IPS DF 6.9 (cell line): ENCODE measurements around the gene HHEX.

ENCODE experiments used
- DNase-seq: peaks from one replicate; pipeline ENCODE4 v3.0.0-alpha.2; 2013; ENCODE audit warnings: low read depth, low spot score
- H3K27ac ChIP-seq: one replicate; pipeline ENCODE4 v1.5.1; 2013; ENCODE audit warnings: low read length, control low read depth
- H3K27me3 ChIP-seq: 2 replicates; pipeline ENCODE4 v1.6.1; 2013; ENCODE audit warnings: mild to moderate bottlenecking, low read length; ENCODE audit not compliant: control insufficient read depth, insufficient read depth
- H3K36me3 ChIP-seq: 2 replicates; pipeline ENCODE4 v1.6.1; 2013; ENCODE audit warnings: low read length; ENCODE audit not compliant: control insufficient read depth, insufficient read depth
- H3K4me1 ChIP-seq: 2 replicates; pipeline ENCODE4 v1.6.1; 2013; ENCODE audit warnings: low read length; ENCODE audit not compliant: control insufficient read depth, insufficient read depth
- H3K4me3 ChIP-seq: 2 replicates; pipeline ENCODE4 v1.5.1; 2013; ENCODE audit warnings: mild to moderate bottlenecking, low read length
- H3K9me3 ChIP-seq: 2 replicates; pipeline ENCODE4 v1.6.1; 2013; ENCODE audit warnings: low read length, inconsistent platforms; ENCODE audit not compliant: control insufficient read depth, insufficient read depth
- WGBS: extraction: QIAGEN DNeasy Blood & Tissue Kit; methylation state at CpG from one replicate; pipeline ENCODE4 v1.1.7; 2013; ENCODE audit warnings: mixed read lengths, missing lambda C conversion rate; ENCODE audit not compliant: insufficient read length, insufficient coverage; 5-methylcytosine and 5-hydroxymethylcytosine counted together

HHEX gene

GRCh38 chr10:92677708-92678107 lies 12.0 kb upstream of the HHEX start:
- H3K27ac ChIP-seq = no peak overlapping the region
- no peaks in the 10 kb centered on the region for H3K36me3 ChIP-seq
- DNase-seq = no peak
- H3K9me3 ChIP-seq = no peaks in the 10 kb centered on the region
- no peaks in the 10 kb centered on the region for H3K27me3 ChIP-seq
- no peaks in the 10 kb centered on the region for H3K4me1 ChIP-seq
- no peak overlapping the region for H3K4me3 ChIP-seq

DNA sequence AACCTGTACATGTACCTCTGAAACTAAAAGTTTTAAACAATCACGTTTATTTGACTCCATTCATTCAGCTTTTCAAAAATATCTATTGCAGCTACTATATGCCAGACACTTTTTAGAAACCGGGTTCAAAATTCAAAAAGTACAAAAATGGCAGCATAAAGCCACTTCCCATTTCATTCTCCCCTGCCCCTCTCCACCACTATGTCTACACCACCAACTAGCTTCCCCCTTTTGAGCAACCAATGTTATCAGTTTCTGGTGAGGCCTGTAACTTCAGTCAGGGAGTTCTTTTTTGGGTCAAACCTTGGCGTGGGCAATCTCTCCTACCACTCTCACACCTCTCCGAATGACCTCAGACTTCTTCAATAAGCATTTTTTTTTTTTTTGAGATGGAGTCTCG lies 11.5 kb upstream of the HHEX start:
- no peaks in the 10 kb centered on the region for H3K4me1 ChIP-seq
- no CpG with 5 or more reads among the region's 5 CpGs for WGBS
- H3K27ac ChIP-seq = no peak overlapping the region
- no peaks in the 10 kb centered on the region for H3K9me3 ChIP-seq
- H3K27me3 ChIP-seq = no peaks in the 10 kb centered on the region
- no peak for DNase-seq
- no peak overlapping the region for H3K4me3 ChIP-seq
- H3K36me3 ChIP-seq = no peaks in the 10 kb centered on the region

- H3K4me3 ChIP-seq = no peak overlapping the region
- H3K36me3 ChIP-seq = no peaks in the 10 kb centered on the region
- no peak for DNase-seq
- no peaks in the 10 kb centered on the region for H3K9me3 ChIP-seq
- H3K4me1 ChIP-seq = no peaks in the 10 kb centered on the region
- H3K27me3 ChIP-seq = no peaks in the 10 kb centered on the region
- WGBS = no CpG with 5 or more reads among the region's 2 CpGs
- H3K27ac ChIP-seq = no peak overlapping the region
Measured at GRCh38 chr10:92681306-92681834, 8.4 kb upstream of the HHEX start.

DNA sequence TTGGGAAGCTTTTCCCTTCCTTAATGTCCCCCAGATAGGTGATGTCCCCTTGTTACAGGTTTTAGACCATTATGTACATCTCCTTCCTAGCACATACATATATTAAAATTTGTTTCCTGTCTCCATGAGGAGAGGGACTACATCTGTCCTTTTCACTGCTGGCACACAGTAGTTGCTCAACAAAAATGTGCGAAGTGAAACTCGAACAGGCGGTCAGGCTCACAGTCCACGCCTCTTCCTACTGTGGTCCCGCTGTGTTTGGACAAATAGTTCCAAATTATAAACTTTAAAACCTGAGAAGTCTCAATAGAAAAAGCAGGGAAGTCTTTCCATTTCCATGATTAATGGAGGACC lies 1.2 kb upstream of the HHEX start:
- Histone ChIP-seq H3K4me1 (peaks cover 3% of the 10 kb centered on the region), H3K27ac (no peak overlapping the region), H3K27me3 (peaks cover 30% of the 10 kb centered on the region), H3K36me3 (no peaks in the 10 kb centered on the region), H3K4me3 (peak overlapping the region; percentile 54; the same call in 1 of the 2 replicates), H3K9me3 (no peaks in the 10 kb centered on the region)
- no CpG with 5 or more reads among the region's 5 CpGs for WGBS
- no peak for DNase-seq

DNA sequence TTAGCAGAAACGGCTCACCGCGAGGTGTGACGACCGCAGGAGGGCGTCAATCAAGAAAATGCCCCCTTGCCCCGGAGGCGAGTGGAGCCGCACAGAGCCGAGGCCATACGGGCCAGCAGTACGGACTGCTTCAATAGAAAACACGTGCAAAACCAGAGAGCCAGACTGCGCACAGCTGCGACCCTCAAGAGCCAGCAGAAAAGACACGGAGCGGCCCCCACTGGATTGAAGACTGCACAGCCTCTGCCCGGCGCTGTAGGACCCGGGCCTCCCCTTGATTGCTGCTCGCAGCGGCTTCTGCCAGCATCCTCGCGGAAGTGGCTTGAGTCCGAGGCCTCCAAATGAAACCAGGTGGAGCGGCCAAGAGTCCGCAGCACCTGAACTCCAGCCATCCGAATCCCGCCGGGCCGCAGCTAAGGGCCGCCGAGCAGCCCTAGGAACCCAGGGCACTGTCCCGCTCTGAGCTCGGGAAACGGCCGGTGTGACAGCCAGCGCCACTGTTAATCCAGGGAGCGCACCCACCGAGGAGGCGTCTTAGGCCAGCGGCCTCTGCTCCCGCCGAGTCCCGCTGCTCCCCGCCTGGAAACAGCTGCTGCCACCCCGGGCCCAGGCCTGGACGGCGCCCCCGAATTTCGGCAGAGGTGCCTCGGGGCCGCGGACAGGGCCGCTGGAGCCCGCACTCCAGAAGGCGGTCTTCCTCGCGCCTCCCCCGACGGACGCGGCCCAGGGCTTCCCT lies 660 bp upstream of the HHEX start:
- Histone ChIP-seq H3K4me1 (peaks cover 3% of the 10 kb centered on the region), H3K36me3 (no peaks in the 10 kb centered on the region), H3K27me3 (peaks cover 30% of the 10 kb centered on the region), H3K4me3 (peak overlapping the region; percentile 54; the same call in 1 of the 2 replicates), H3K9me3 (no peaks in the 10 kb centered on the region), H3K27ac (no peak overlapping the region)
- DNase-seq = peak; percentile 25
- WGBS = no CpG with 5 or more reads among the region's 63 CpGs

DNA sequence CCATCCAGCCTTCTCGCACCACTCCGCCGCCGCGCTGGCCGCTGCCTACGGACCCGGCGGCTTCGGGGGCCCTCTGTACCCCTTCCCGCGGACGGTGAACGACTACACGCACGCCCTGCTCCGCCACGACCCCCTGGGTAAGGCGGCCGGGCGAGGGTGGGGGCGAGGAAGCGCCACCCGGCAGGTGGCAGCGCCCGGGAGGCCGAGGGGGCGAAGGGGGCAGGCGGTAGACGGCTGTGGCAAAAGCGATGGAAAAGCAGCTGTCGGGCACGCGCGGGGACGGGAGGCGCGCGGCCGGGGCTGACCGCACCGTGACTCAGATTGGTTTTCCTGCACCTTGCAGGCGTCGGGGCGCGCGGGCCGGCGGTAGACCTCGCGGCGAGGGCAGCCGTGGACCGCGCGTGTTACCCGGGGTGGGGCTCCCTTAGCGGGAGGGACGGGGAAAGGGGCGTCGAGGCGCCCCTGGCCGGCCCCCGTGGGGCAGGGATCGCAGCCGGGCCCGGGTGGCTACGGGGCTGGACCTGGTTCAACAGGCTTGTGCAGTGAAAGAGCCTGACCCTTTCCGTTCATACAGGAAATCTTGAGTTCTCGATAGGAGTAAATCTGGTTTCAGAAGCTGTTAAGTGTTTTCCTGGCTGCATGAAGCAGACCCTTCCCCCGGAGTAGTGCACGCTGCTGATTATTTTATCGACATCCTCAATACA lies 608 bp downstream of the HHEX start:
- no peak for DNase-seq
- H3K36me3 ChIP-seq = no peaks in the 10 kb centered on the region
- no peak overlapping the region for H3K27ac ChIP-seq
- no CpG with 5 or more reads among the region's 73 CpGs for WGBS
- H3K27me3 ChIP-seq = peaks cover 37% of the 10 kb centered on the region
- H3K4me3 ChIP-seq = peak overlapping the region; percentile 54; the same call in 1 of the 2 replicates
- no peaks in the 10 kb centered on the region for H3K9me3 ChIP-seq
- H3K4me1 ChIP-seq = peaks cover 3% of the 10 kb centered on the region

DNA sequence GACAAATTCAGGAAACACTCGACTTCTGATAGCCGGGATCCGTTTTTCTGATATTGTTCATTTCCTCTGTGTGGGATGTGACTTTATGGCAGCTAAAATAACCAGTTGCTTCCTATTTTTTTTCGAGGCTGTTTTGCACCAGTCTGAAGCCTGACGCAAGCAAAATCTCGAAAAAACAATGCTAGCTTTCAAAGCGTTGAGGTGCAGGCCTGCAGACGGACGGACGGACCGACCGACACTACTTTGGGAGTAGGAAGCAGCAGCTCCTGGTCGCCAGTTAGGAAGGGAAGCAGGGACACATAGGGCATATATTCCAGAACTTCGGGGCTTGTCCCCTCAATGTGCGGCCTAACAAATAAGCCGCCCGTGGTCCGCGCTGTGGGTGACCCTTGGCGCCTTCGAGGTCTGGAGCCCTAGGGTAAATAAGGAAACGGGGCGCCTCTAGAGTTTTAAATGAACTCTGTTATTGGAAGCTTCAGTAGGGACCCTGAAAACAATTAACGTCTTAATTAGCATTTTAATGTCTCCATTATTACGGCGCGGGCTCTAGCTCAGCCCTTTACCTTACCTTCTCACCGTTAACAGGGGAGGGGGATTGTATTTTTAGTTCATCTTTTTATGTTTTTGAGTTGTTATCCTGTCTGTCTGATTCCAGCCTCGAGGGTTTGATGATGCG lies 1.3 kb downstream of the HHEX start:
- WGBS = no CpG with 5 or more reads among the region's 30 CpGs
- no peak overlapping the region for H3K27ac ChIP-seq
- peak; percentile 4 for DNase-seq
- H3K4me1 ChIP-seq = peaks cover 3% of the 10 kb centered on the region
- no peaks in the 10 kb centered on the region for H3K9me3 ChIP-seq
- peak overlapping the region; percentile 32; the same call in 1 of the 2 replicates for H3K4me3 ChIP-seq
- no peaks in the 10 kb centered on the region for H3K36me3 ChIP-seq
- H3K27me3 ChIP-seq = peaks cover 41% of the 10 kb centered on the region

- Histone ChIP-seq H3K36me3 (no peaks in the 10 kb centered on the region), H3K27ac (no peak overlapping the region), H3K27me3 (peaks cover 47% of the 10 kb centered on the region), H3K4me1 (peaks cover 3% of the 10 kb centered on the region), H3K4me3 (peak overlapping the region; percentile 32; the same call in 1 of the 2 replicates), H3K9me3 (no peaks in the 10 kb centered on the region)
- peak; percentile 5 for DNase-seq
- no CpG with 5 or more reads among the region's 35 CpGs for WGBS
Measured at GRCh38 chr10:92691591-92692079, 1.9 kb downstream of the HHEX start.

DNA sequence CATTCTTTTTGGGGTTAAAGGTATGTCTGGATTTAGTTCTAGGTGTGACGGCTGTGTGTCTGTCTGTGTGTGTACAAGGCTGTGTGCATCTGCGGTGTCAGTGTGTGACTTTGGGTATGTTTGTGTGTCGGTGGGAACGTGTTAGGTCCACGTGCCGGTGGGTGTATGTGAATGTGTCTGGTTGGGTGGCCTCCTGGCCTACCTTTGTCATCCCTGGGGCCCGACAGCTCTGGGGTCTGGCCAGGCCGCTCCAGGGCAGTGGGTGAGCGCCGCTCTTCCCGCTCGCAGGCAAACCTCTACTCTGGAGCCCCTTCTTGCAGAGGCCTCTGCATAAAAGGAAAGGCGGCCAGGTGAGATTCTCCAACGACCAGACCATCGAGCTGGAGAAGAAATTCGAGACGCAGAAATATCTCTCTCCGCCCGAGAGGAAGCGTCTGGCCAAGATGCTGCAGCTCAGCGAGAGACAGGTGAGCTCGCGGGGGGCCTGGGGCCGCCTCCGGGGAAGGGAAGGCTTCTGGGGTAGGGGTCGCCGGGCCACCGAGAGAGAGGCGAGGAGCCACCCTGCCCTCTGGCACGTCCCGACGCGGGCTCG lies 2.4 kb downstream of the HHEX start:
- peaks cover 51% of the 10 kb centered on the region for H3K27me3 ChIP-seq
- WGBS = no CpG with 5 or more reads among the region's 34 CpGs

More for the DNA sequence above, 2.4 kb downstream of the HHEX start:
- no peaks in the 10 kb centered on the region for H3K36me3 ChIP-seq
- H3K27ac ChIP-seq = no peak overlapping the region
- peak; percentile 9 for DNase-seq
- peaks cover 3% of the 10 kb centered on the region for H3K4me1 ChIP-seq
- H3K9me3 ChIP-seq = no peaks in the 10 kb centered on the region
- H3K4me3 ChIP-seq = peak overlapping the region; percentile 32; the same call in 1 of the 2 replicates
